Pancreas (tissue), 10 donors: ENCODE data around the gene RPTOR. TPM values are rescaled to one million over a fixed set of nuclear protein-coding genes. Genes with fewer than 3 reads are reported as not detected.

Experiments used
- ATAC-seq, 4 donors: fragments of 200-7000 bp; cut with Tn5 transposase; one replicate each; pipeline versions ENCODE4 v1.8.0 to v1.9.1; 2020; ENCODE audit warnings: mild to moderate bottlenecking in 4 of 4, moderate library complexity in 4 of 4
- DNase-seq, 6 donors: peaks; one replicate each; pipeline ENCODE4 v3.0.0-alpha.2; 2020
- FAIRE-seq: peaks from 2 replicates; lab custom pipeline; 2012; peaks lifted over from hg19 to GRCh38; lab: Jason Lieb, UNC
- H3K27ac ChIP-seq, 4 donors: fragments of 200-600 bp; sonication (generic); 1 replicate in 3 of 4; 2 replicates in 1 of 4; pipeline versions ENCODE4 v1.5.0 to v1.8.0; 2020
- H3K27me3 ChIP-seq, 4 donors: fragments of 200-600 bp; one replicate each; pipeline ENCODE4 v1.8.0; 2021
- H3K36me3 ChIP-seq, 3 donors: fragments of 200-600 bp; sonication (generic) in 1 of 3; one replicate each; pipeline versions ENCODE4 v1.5.0 to v1.8.0; 2020 to 2021
- H3K4me1 ChIP-seq, 3 donors: fragments of 200-600 bp; one replicate each; pipeline ENCODE4 v1.8.0; 2021
- H3K4me3 ChIP-seq, 4 donors: fragments of 200-600 bp; sonication (generic) in 2 of 4; one replicate each; pipeline versions ENCODE4 v1.5.0 to v1.8.0; 2020 to 2021
- H3K9me3 ChIP-seq, 4 donors: fragments of 200-600 bp; one replicate each; pipeline ENCODE4 v1.8.0; 2021
- CTCF ChIP-seq, 4 donors: fragments of 200-600 bp; sonication (generic) in 3 of 4; IDR thresholded peaks; one replicate each; pipeline versions ENCODE4 v1.5.0 to v1.8.0; 2021; ENCODE audit warnings: antibody characterized with exemption in 4 of 4
- WGBS, 2 donors: extraction: QIAGEN DNeasy Blood & Tissue Kit; methylation state at CpG; one replicate each; pipeline ENCODE4 v1.1.7; 2013; 5-methylcytosine and 5-hydroxymethylcytosine counted together
- intact Hi-C, 3 donors: fragments of 100-400 bp; cut with DNase I; formaldehyde crosslinking; loops; one replicate each; pipeline versions ENCODE4 v1.11.1 to v1.14.2; 2022
- polyA plus RNA-seq, 2 donors: library from polyadenylated mRNA; stranded (reverse); fragments of 200-250 nt; gene quantifications; one replicate each; pipeline ENCODE4 v1.2.3, GENCODE V29; 2013
- total RNA-seq, 6 donors: library from RNA; stranded (reverse); fragmentation: NEBNext Ultra II Directional in 4 of 6; extraction: Animal tissue kit (Norgen Biotek cat#: 25700) in 4 of 6; gene quantifications; one replicate each; pipeline versions ENCODE4 v1.2.1 to v1.2.4, GENCODE V29; 2021 to 2023
- donor health status: healthy with polysubstance abuse.
- donor health status: DM: no; HTN: no; CAD: no; lungs with moderate emphysema.
- donor health status: DM: no; HTN: no; CAD: no.
- donor health status: control.
- donor health status: control.
- donor health status: Bipolar disorder and iron deficiency.
- donor health status: DM: yes; HTN: yes; CAD: no.
- donor health status: DM: no; HTN: no; CAD: no.
- donor health status: DM: no; HTN: no; CAD: no.
- donor health status: DM: yes; HTN: yes; CAD: no.

RPTOR gene
- total and polyA plus RNA-seq, 8 donors = 5.0 to 18.9 (median 13.2) TPM

GRCh38 chr17:80885947-80886582 is 341.4 kb downstream of the RPTOR start:
- intact Hi-C loops = no loop called here
- Histone ChIP-seq H3K4me1 (no peaks in the 10 kb centered on the region), H3K27me3 (no peaks in the 10 kb centered on the region), H3K27ac (no peak overlapping the region), H3K36me3 (peaks cover 6 to 9% (median 6%) of the 10 kb centered on the region in 3 donors), H3K4me3 (no peak overlapping the region), H3K9me3 (no peaks in the 10 kb centered on the region)
- WGBS, 2 donors = 93 to 95% methylated on average over 22 of the region's 22 CpGs
- FAIRE-seq (no peak), DNase-seq (peak in 3 of 6 donors; percentile 14 to 46 (median 34)), ATAC-seq (no peak)
- TF ChIP-seq CTCF (IDR thresholded peaks at IDR 0.05) = no peak

- intact Hi-C loops = no loop called here
- WGBS, 2 donors = 93 to 95% methylated on average over 38 to 42 of the region's 42 CpGs
Observed at GRCh38 chr17:80886641-80887573, 342.3 kb downstream of the RPTOR start.

GRCh38 chr17:80887639-80888175 is 343.1 kb downstream of the RPTOR start:
- Histone ChIP-seq H3K36me3 (peaks cover 0 to 9% (median 4%) of the 10 kb centered on the region in 3 donors), H3K4me3 (no peak overlapping the region), H3K27ac (no peak overlapping the region), H3K27me3 (no peaks in the 10 kb centered on the region), H3K9me3 (no peaks in the 10 kb centered on the region), H3K4me1 (no peaks in the 10 kb centered on the region)
- TF ChIP-seq CTCF (IDR thresholded peaks at IDR 0.05) = no peak
- ATAC-seq (no peak), DNase-seq (peak in 2 of 6 donors; percentile 39 to 42), FAIRE-seq (no peak)
- WGBS, 2 donors = 83 to 92% methylated on average over 10 of the region's 10 CpGs
- intact Hi-C loops = no loop called here

More at GRCh38 chr17:80886641-80887573, 342.3 kb downstream of the RPTOR start:
- FAIRE-seq (no peak), ATAC-seq (no peak), DNase-seq (peak in 2 of 6 donors; percentile 50 to 63)
- H3K27me3 ChIP-seq = no peaks in the 10 kb centered on the region
- no peaks in the 10 kb centered on the region for H3K9me3 ChIP-seq
- no peaks in the 10 kb centered on the region for H3K4me1 ChIP-seq
- H3K27ac ChIP-seq = no peak overlapping the region
- no peak overlapping the region for H3K4me3 ChIP-seq
- no peak for TF ChIP-seq CTCF (IDR thresholded peaks at IDR 0.05)
- peaks cover 0 to 9% (median 4%) of the 10 kb centered on the region in 3 donors for H3K36me3 ChIP-seq

GRCh38 chr17:80888276-80889160 is 343.9 kb downstream of the RPTOR start:
- no peaks in the 10 kb centered on the region for H3K4me1 ChIP-seq
- no peak overlapping the region for H3K4me3 ChIP-seq
- H3K36me3 ChIP-seq = peaks cover 0 to 9% (median under 1%) of the 10 kb centered on the region in 3 donors
- 92 to 93% methylated on average over 24 of the region's 24 CpGs for WGBS, 2 donors
- H3K27ac ChIP-seq = no peak overlapping the region
- H3K9me3 ChIP-seq = no peaks in the 10 kb centered on the region
- FAIRE-seq = no peak
- ATAC-seq = no peak
- TF ChIP-seq CTCF (IDR thresholded peaks at IDR 0.05) = no peak
- H3K27me3 ChIP-seq = no peaks in the 10 kb centered on the region
- peak in 3 of 6 donors; percentile 9 to 67 (median 46) for DNase-seq
- intact Hi-C loops = no loop called here
